ENCODE results near the gene FOXP3. TPM values are rescaled to one million over a fixed set of nuclear protein-coding genes. Genes with fewer than 3 reads are reported as not detected.
A peak's percentile ranks its signal among the peaks of the same experiment; 100 is the strongest.

The FOXP3 gene
- total RNA-seq, 1 experiment from 2014 or later, result 0.68 TPM

GRCh38 chrX:49203536-49203935 is 61.0 kb downstream of the FOXP3 start:
- TF ChIP-seq CTCF (conservative IDR thresholded peaks at IDR 0.05), result no peak
- Histone ChIP-seq H3K27ac (ENCODE audit: insufficient read length, low read depth, low read length) (no peak overlapping the region), H3K4ac (ENCODE audit: low read depth, low read length) (no peak overlapping the region), H3K9me3 (ENCODE audit: control insufficient read depth, low read depth, low read length) (peaks cover 21% of the 10 kb centered on the region), H2BK20ac (ENCODE audit: low read depth, low read length, poor library complexity, severe bottlenecking) (no peak overlapping the region), H2BK15ac (ENCODE audit: low read depth, low read length) (no peak overlapping the region), H3K79me1 (ENCODE audit: insufficient read depth, low read depth, low read length, poor library complexity, severe bottlenecking) (no peaks in the 10 kb centered on the region), H2AFZ (ENCODE audit: low read length) (no peak overlapping the region), H3K27me3 (ENCODE audit: insufficient read depth, low read length) (no peaks in the 10 kb centered on the region), H3K4me1 (ENCODE audit: insufficient read depth, low read length) (no peaks in the 10 kb centered on the region), H3K9ac (ENCODE audit: extremely low read depth, insufficient read length, low read length) (no peak overlapping the region), H3T11ph (ENCODE audit: low read length) (no peak overlapping the region), H3K18ac (ENCODE audit: insufficient read length, low read depth, low read length) (no peak overlapping the region), H4K20me1 (ENCODE audit: control insufficient read depth, insufficient read depth, insufficient read length) (no peaks in the 10 kb centered on the region), H3K23ac (ENCODE audit: insufficient read length, low read depth, low read length) (no peak overlapping the region), H3K4me2 (ENCODE audit: insufficient read depth, insufficient read length, low read length) (no peak overlapping the region), H3K79me2 (ENCODE audit: insufficient read depth, low read length) (no peaks in the 10 kb centered on the region), H2BK5ac (ENCODE audit: insufficient read length, low read length) (no peak overlapping the region), H4K8ac (replicated peaks; ENCODE audit: insufficient read length, low read depth, low read length) (no peak overlapping the region), H2BK12ac (ENCODE audit: insufficient read length, low read depth, low read length) (no peak overlapping the region), H4K91ac (ENCODE audit: insufficient read length, low read depth, low read length) (no peak overlapping the region), H4K5ac (ENCODE audit: insufficient read length, low read depth, low read length) (no peak overlapping the region), H2AK5ac (ENCODE audit: insufficient read length, low read length) (no peak overlapping the region), H3K23me2 (ENCODE audit: insufficient read length, low read depth, low read length, poor library complexity, severe bottlenecking) (peaks cover 14% of the 10 kb centered on the region), H3K14ac (ENCODE audit: insufficient read depth, low read length) (no peak overlapping the region), H2BK120ac (ENCODE audit: low read depth, low read length, poor library complexity, severe bottlenecking) (no peak overlapping the region), H3K56ac (ENCODE audit: insufficient read length, low read depth, low read length) (no peak overlapping the region)
- H3K4me1 Mint-ChIP-seq, result peaks cover 4 to 19% of the 10 kb centered on the region in 2 experiments; a peak in 3 of 4 replicates
- peaks cover 63 to 78% of the 10 kb centered on the region in 2 experiments for H3K9me3 Mint-ChIP-seq
- DNase-seq, result no peak
- peak overlapping the region in 1 of 2 experiments; percentile 43; a peak in 1 of 5 replicates for H3K4me3 Mint-ChIP-seq
- WGBS (ENCODE audit: extremely low coverage, insufficient read length, low lambda C conversion rate), result no CpG with 5 or more reads among the region's 3 CpGs
- peaks cover 8% of the 10 kb centered on the region for H3K27me3 Mint-ChIP-seq (ENCODE audit: low read depth)
- no peak overlapping the region for H3K27ac Mint-ChIP-seq
- H3K36me3 Mint-ChIP-seq (ENCODE audit: insufficient read depth in 1 of 3, low read depth in 3 of 3), result peaks cover 0 to 7% (median 0%) of the 10 kb centered on the region in 3 experiments; a peak in 2 of 7 replicates
